Activated CD8-positive, alpha-beta T cell treated with anti-CD3 and anti-CD28 coated beads for 36 hours (primary cell): ENCODE measurements around the gene ACTRT3. TPM values are rescaled to one million over a fixed set of nuclear protein-coding genes. Genes with fewer than 3 reads are reported as not detected.

Experiments used
- ATAC-seq: fragments of 200-7000 bp; cut with Tn5 transposase; one replicate; pipeline ENCODE4 v1.10.0; 2021; ENCODE audit warnings: mild to moderate bottlenecking, moderate library complexity
- CTCF ChIA-PET: fragments of 350-600 bp; sonication (Branson Sonifier 250); formaldehyde crosslinking; loops from one replicate; lab custom pipeline; 2021; ENCODE audit warnings: antibody characterized with exemption; lab: Charles Lee
- POLR2A ChIA-PET: fragments of 350-600 bp; sonication (Branson Sonifier 250); formaldehyde crosslinking; loops from one replicate; lab custom pipeline; 2021; ENCODE audit warnings: antibody characterized with exemption; lab: Charles Lee
- DNase-seq: peaks from one replicate; pipeline ENCODE4 v3.0.0-alpha.2; 2020
- H3K27ac Mint-ChIP-seq: one replicate; pipeline ENCODE4 v1.8.0; 2021; ENCODE audit warnings: mild to moderate bottlenecking, mixed read lengths
- H3K27me3 Mint-ChIP-seq: one replicate; pipeline ENCODE4 v1.8.0; 2021; ENCODE audit warnings: mixed read lengths
- H3K36me3 Mint-ChIP-seq: one replicate; pipeline ENCODE4 v1.8.0; 2021; ENCODE audit warnings: low read depth, mixed read lengths
- H3K4me1 Mint-ChIP-seq: one replicate; pipeline ENCODE4 v1.8.0; 2021; ENCODE audit warnings: low read depth, mixed read lengths
- H3K4me3 Mint-ChIP-seq: one replicate; pipeline ENCODE4 v1.8.0; 2021; ENCODE audit warnings: mild to moderate bottlenecking, moderate library complexity, mixed read lengths
- H3K9me3 Mint-ChIP-seq: one replicate; pipeline ENCODE4 v1.8.0; 2021; ENCODE audit warnings: mixed read lengths
- CTCF ChIP-seq: fragments of 200-600 bp; IDR thresholded peaks from one replicate; pipeline ENCODE4 v1.8.0; 2022; ENCODE audit warnings: antibody characterized with exemption, mild to moderate bottlenecking
- intact Hi-C: fragments of 100-400 bp; cut with micrococcal nuclease; formaldehyde crosslinking; loops from one replicate; pipeline ENCODE4 v1.10.0; 2022
- total RNA-seq, 2 experiments: library from RNA; stranded (reverse); gene quantifications; one replicate each; pipeline ENCODE4 v1.2.3, GENCODE V29; 2021

Gene ACTRT3
- total RNA-seq, 2 experiments from 2014 or later: 0.14 to 0.54 TPM

- POLR2A ChIA-PET: no interaction called here
- TF ChIP-seq CTCF: no peak
- ATAC-seq: no peak
- H3K27me3 Mint-ChIP-seq: no peaks in the 10 kb centered on the region
- no peaks in the 10 kb centered on the region for H3K9me3 Mint-ChIP-seq
- intact Hi-C loops: no loop called here
- H3K36me3 Mint-ChIP-seq: peaks cover 10% of the 10 kb centered on the region
- no peak for DNase-seq
- CTCF ChIA-PET: no interaction called here
- H3K4me3 Mint-ChIP-seq: no peak overlapping the region
- H3K27ac Mint-ChIP-seq: no peak overlapping the region
- peaks cover 5% of the 10 kb centered on the region for H3K4me1 Mint-ChIP-seq
These were observed 35.3 kb upstream of the ACTRT3 start for GRCh38 chr3:169804681-169805080.

GRCh38 chr3:169792359-169792758 is 23.0 kb upstream of the ACTRT3 start:
- POLR2A ChIA-PET: interaction anchor here (1.4 kb wide), 1 partner anchor 19 kb away, joined by 3 read pairs; no protein-coding TSS in a partner anchor

GRCh38 chr3:169790687-169791429 is 21.5 kb upstream of the ACTRT3 start:
- peaks cover 15% of the 10 kb centered on the region for H3K4me1 Mint-ChIP-seq
- no peak for ATAC-seq
- ChIA-PET POLR2A (interaction anchor here (0.7 kb wide), 1 partner anchor 11 kb away, joined by 3 read pairs; no protein-coding TSS in a partner anchor), CTCF (interaction anchor here (1.4 kb wide), 1 partner anchor 8 kb away, joined by 3 read pairs; no protein-coding TSS in a partner anchor)
- no peak overlapping the region for H3K4me3 Mint-ChIP-seq
- peaks cover 30% of the 10 kb centered on the region for H3K36me3 Mint-ChIP-seq
- no peak for DNase-seq
- intact Hi-C loops: no loop called here
- no peaks in the 10 kb centered on the region for H3K27me3 Mint-ChIP-seq
- H3K27ac Mint-ChIP-seq: no peak overlapping the region
- no peaks in the 10 kb centered on the region for H3K9me3 Mint-ChIP-seq
- no peak for TF ChIP-seq CTCF

More at GRCh38 chr3:169792359-169792758, 23.0 kb upstream of the ACTRT3 start:
- TF ChIP-seq CTCF: no peak
- no peak for DNase-seq
- CTCF ChIA-PET: no interaction called here
- peaks cover 14% of the 10 kb centered on the region for H3K4me1 Mint-ChIP-seq
- H3K9me3 Mint-ChIP-seq: no peaks in the 10 kb centered on the region
- H3K4me3 Mint-ChIP-seq: no peak overlapping the region
- ATAC-seq: no peak
- intact Hi-C loops: no loop called here
- peaks cover 19% of the 10 kb centered on the region for H3K36me3 Mint-ChIP-seq
- H3K27me3 Mint-ChIP-seq: no peaks in the 10 kb centered on the region
- no peak overlapping the region for H3K27ac Mint-ChIP-seq

- Mint-ChIP-seq H3K27ac (no peak overlapping the region), H3K4me1 (peaks cover 15% of the 10 kb centered on the region), H3K27me3 (no peaks in the 10 kb centered on the region), H3K9me3 (no peaks in the 10 kb centered on the region), H3K4me3 (no peak overlapping the region), H3K36me3 (peaks cover 34% of the 10 kb centered on the region)
- ATAC-seq (no peak), DNase-seq (no peak)
- intact Hi-C loops: no loop called here
- no peak for TF ChIP-seq CTCF
- POLR2A ChIA-PET: interaction anchor here (0.7 kb wide), 1 partner anchor 10 kb away, joined by 3 read pairs; no protein-coding TSS in a partner anchor
- CTCF ChIA-PET: interaction anchor here (1.4 kb wide), 1 partner anchor 7 kb away, joined by 3 read pairs; no protein-coding TSS in a partner anchor
These were observed 20.9 kb upstream of the ACTRT3 start for GRCh38 chr3:169790219-169790618.

GRCh38 chr3:169787791-169788190 is 18.4 kb upstream of the ACTRT3 start:
- POLR2A ChIA-PET: no interaction called here
- no peak overlapping the region for H3K4me3 Mint-ChIP-seq
- peaks cover 34% of the 10 kb centered on the region for H3K36me3 Mint-ChIP-seq
- H3K4me1 Mint-ChIP-seq: peaks cover 15% of the 10 kb centered on the region
- no peaks in the 10 kb centered on the region for H3K9me3 Mint-ChIP-seq
- CTCF ChIA-PET: no interaction called here
- no peak for DNase-seq
- no peak for ATAC-seq
- intact Hi-C loops: no loop called here
- no peak overlapping the region for H3K27ac Mint-ChIP-seq
- TF ChIP-seq CTCF: no peak
- no peaks in the 10 kb centered on the region for H3K27me3 Mint-ChIP-seq
